WTC11 (cell line): ENCODE data around the gene DOK1.

Source experiments
- ELF4 ChIP-seq: sonication (generic); formaldehyde crosslinking; IDR thresholded peaks from 2 replicates; pipeline ENCODE4 v1.8.1; 2022; ENCODE audit warnings: low read depth, mild to moderate bottlenecking, moderate library complexity, missing genetic modification reagents
- FOXK1 ChIP-seq: sonication (generic); formaldehyde crosslinking; IDR thresholded peaks from 2 replicates; pipeline ENCODE4 v1.8.0; 2022; ENCODE audit warnings: mild to moderate bottlenecking, moderate library complexity, missing genetic modification reagents
- TEAD4 ChIP-seq: sonication (generic); formaldehyde crosslinking; IDR thresholded peaks from 2 replicates; pipeline ENCODE4 v1.8.0; 2022; ENCODE audit warnings: mild to moderate bottlenecking, missing genetic modification reagents
- TF ChIP-seq, protein P1 (sequence below): fragments of 200-600 bp; IDR thresholded peaks from 2 replicates; pipeline ENCODE4 v1.8.0; 2022; ENCODE audit warnings: antibody characterized with exemption

DNA sequence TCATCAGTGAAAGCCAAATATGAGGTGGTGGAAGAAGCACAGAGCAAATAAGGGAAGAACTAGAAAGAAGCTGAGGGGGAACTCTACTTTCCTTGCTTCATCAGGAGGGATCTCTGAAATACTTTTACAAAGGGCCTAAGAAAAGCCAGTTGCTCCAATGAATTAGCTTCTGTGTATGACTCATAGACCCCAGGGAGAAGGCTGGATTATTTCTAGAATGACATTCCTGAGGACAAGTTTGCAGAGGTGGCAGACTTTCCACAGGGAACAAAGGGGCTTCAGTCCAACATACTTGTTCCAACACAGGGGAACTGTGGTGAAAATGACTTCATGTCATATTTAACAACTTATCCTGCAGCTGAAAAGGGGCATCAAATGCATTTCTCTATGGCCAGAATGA lies 29.0 kb downstream of the DOK1 start:
- TF ChIP-seq FOXK1 (CRISPR knock-in tag) = no peak
- TF ChIP-seq, protein P1, sequence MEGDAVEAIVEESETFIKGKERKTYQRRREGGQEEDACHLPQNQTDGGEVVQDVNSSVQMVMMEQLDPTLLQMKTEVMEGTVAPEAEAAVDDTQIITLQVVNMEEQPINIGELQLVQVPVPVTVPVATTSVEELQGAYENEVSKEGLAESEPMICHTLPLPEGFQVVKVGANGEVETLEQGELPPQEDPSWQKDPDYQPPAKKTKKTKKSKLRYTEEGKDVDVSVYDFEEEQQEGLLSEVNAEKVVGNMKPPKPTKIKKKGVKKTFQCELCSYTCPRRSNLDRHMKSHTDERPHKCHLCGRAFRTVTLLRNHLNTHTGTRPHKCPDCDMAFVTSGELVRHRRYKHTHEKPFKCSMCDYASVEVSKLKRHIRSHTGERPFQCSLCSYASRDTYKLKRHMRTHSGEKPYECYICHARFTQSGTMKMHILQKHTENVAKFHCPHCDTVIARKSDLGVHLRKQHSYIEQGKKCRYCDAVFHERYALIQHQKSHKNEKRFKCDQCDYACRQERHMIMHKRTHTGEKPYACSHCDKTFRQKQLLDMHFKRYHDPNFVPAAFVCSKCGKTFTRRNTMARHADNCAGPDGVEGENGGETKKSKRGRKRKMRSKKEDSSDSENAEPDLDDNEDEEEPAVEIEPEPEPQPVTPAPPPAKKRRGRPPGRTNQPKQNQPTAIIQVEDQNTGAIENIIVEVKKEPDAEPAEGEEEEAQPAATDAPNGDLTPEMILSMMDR = no peak
- TF ChIP-seq ELF4 (CRISPR knock-in tag) = no peak
- no peak for TF ChIP-seq TEAD4 (CRISPR knock-in tag)
